HEK293 (cell line): ENCODE results near the gene KLHL30.

Experiments
- CTCF ChIA-PET: fragments of 350-600 bp; formaldehyde crosslinking; extraction: SDS; loops from one replicate; lab custom pipeline; 2021; ENCODE audit warnings: antibody characterized with exemption; lab: Yijun Ruan, JAX
- POLR2A ChIA-PET: fragments of 300-600 bp; formaldehyde crosslinking; extraction: SDS; loops from one replicate; lab custom pipeline; 2020; ENCODE audit warnings: antibody characterized with exemption, inconsistent platforms; lab: Yijun Ruan, JAX
- H3K27ac ChIP-seq: fragments of 200-500 bp; sonication (Bioruptor generic); 2 replicates; pipeline ENCODE4 v1.5.1; 2014; ENCODE audit warnings: low read depth, low read length, control low read depth, inconsistent platforms; ENCODE audit errors: extremely low read depth
- H3K36me3 ChIP-seq, 2 experiments: fragments of 200-500 bp in 1 of 2; sonication (Bioruptor generic) in 1 of 2; 1 replicate in 1 of 2; 2 replicates in 1 of 2; pipeline ENCODE4 v1.5.1; 2014 to 2017; ENCODE audit warnings: inconsistent platforms in 2 of 2, low read length in 2 of 2; ENCODE audit not compliant: control insufficient read depth in 2 of 2, insufficient read depth in 1 of 2
- H3K4me1 ChIP-seq: fragments of 200-500 bp; sonication (Bioruptor generic); 2 replicates; pipeline ENCODE4 v1.5.1; 2014; ENCODE audit warnings: mild to moderate bottlenecking, low read length, inconsistent platforms; ENCODE audit not compliant: control insufficient read depth, insufficient read depth
- H3K4me3 ChIP-seq: 2 replicates; pipeline ENCODE4 v1.5.1; 2011; ENCODE audit warnings: low read depth, mild to moderate bottlenecking, control low read depth, low read length, moderate library complexity
- H3K9me3 ChIP-seq: fragments of 200-500 bp; sonication (Bioruptor generic); 2 replicates; pipeline ENCODE4 v1.5.1; 2014; ENCODE audit warnings: low read depth, low read length, inconsistent platforms; ENCODE audit not compliant: control insufficient read depth, insufficient read depth
- BCL6B ChIP-seq: fragments of 450-650 bp; formaldehyde crosslinking; IDR thresholded peaks from 2 replicates; pipeline ENCODE4 v1.5.1; 2017; ENCODE audit warnings: missing biosample characterization, missing genetic modification characterization
- KLF16 ChIP-seq: fragments of 450-650 bp; formaldehyde crosslinking; IDR thresholded peaks from 2 replicates; pipeline ENCODE4 v1.5.1; 2017; ENCODE audit warnings: missing biosample characterization, missing genetic modification characterization
- OSR2 ChIP-seq: fragments of 450-650 bp; formaldehyde crosslinking; IDR thresholded peaks from 2 replicates; pipeline ENCODE4 v1.5.1; 2016; ENCODE audit warnings: missing biosample characterization, missing genetic modification characterization
- PRDM1 ChIP-seq: fragments of 450-650 bp; formaldehyde crosslinking; IDR thresholded peaks from 2 replicates; pipeline ENCODE4; 2016; ENCODE audit warnings: missing biosample characterization, missing genetic modification characterization
- SCRT1 ChIP-seq: fragments of 450-650 bp; formaldehyde crosslinking; IDR thresholded peaks from 2 replicates; pipeline ENCODE4 v1.5.1; 2016; ENCODE audit warnings: missing biosample characterization, missing genetic modification characterization, borderline replicate concordance
- SCRT2 ChIP-seq: fragments of 450-650 bp; formaldehyde crosslinking; IDR thresholded peaks from 2 replicates; pipeline ENCODE4 v1.5.1; 2016; ENCODE audit warnings: missing biosample characterization, missing genetic modification characterization
- SP2 ChIP-seq: fragments of 450-650 bp; formaldehyde crosslinking; IDR thresholded peaks from 2 replicates; pipeline ENCODE4 v1.5.1; 2016; ENCODE audit warnings: missing biosample characterization, missing genetic modification characterization
- ZBTB48 ChIP-seq: fragments of 450-650 bp; formaldehyde crosslinking; IDR thresholded peaks from 2 replicates; pipeline ENCODE4 v1.5.1; 2016; ENCODE audit warnings: missing biosample characterization, missing genetic modification characterization
- ZNF114 ChIP-seq: fragments of 450-650 bp; formaldehyde crosslinking; IDR thresholded peaks from 2 replicates; pipeline ENCODE4 v1.5.0; 2017; ENCODE audit warnings: missing biosample characterization, missing genetic modification characterization
- ZNF16 ChIP-seq: fragments of 450-650 bp; formaldehyde crosslinking; IDR thresholded peaks from 2 replicates; pipeline ENCODE4 v1.5.1; 2016; ENCODE audit warnings: low read depth, missing biosample characterization, missing genetic modification characterization
- ZNF169 ChIP-seq: fragments of 450-650 bp; formaldehyde crosslinking; IDR thresholded peaks from 2 replicates; pipeline ENCODE4 v1.5.1; 2016; ENCODE audit warnings: missing biosample characterization, missing genetic modification characterization
- ZNF2 ChIP-seq: fragments of 450-650 bp; formaldehyde crosslinking; IDR thresholded peaks from 2 replicates; pipeline ENCODE4 v1.5.1; 2016; ENCODE audit warnings: missing biosample characterization, missing genetic modification characterization
- ZNF214 ChIP-seq: fragments of 450-650 bp; formaldehyde crosslinking; IDR thresholded peaks from 2 replicates; pipeline ENCODE4 v1.5.1; 2017; ENCODE audit warnings: missing biosample characterization, mild to moderate bottlenecking, missing genetic modification characterization, borderline replicate concordance
- ZNF221 ChIP-seq: fragments of 450-650 bp; formaldehyde crosslinking; IDR thresholded peaks from 2 replicates; pipeline ENCODE4 v1.5.1; 2017; ENCODE audit warnings: missing biosample characterization, missing genetic modification characterization, borderline replicate concordance
- ZNF23 ChIP-seq: fragments of 450-650 bp; formaldehyde crosslinking; IDR thresholded peaks from 2 replicates; pipeline ENCODE4 v1.5.1; 2016; ENCODE audit warnings: missing biosample characterization, missing genetic modification characterization, borderline replicate concordance
- ZNF24 ChIP-seq: fragments of 450-650 bp; formaldehyde crosslinking; IDR thresholded peaks from 2 replicates; pipeline ENCODE4 v1.5.1; 2016; ENCODE audit warnings: missing biosample characterization, missing genetic modification characterization
- ZNF366 ChIP-seq: fragments of 450-650 bp; formaldehyde crosslinking; conservative IDR thresholded peaks from 2 replicates; pipeline ENCODE4 v1.5.1; 2016; ENCODE audit warnings: missing biosample characterization, missing genetic modification characterization
- ZNF518A ChIP-seq: fragments of 450-650 bp; formaldehyde crosslinking; conservative IDR thresholded peaks from 2 replicates; pipeline ENCODE4 v1.5.1; 2016; ENCODE audit warnings: low read depth, missing biosample characterization, missing genetic modification characterization
- ZNF610 ChIP-seq: fragments of 450-650 bp; formaldehyde crosslinking; IDR thresholded peaks from 2 replicates; pipeline ENCODE4 v1.5.1; 2016; ENCODE audit warnings: missing biosample characterization, missing genetic modification characterization, borderline replicate concordance
- ZNF701 ChIP-seq: fragments of 450-650 bp; formaldehyde crosslinking; IDR thresholded peaks from 2 replicates; pipeline ENCODE4 v1.5.1; 2016; ENCODE audit warnings: missing biosample characterization, missing genetic modification characterization
- ZNF776 ChIP-seq: fragments of 450-650 bp; formaldehyde crosslinking; IDR thresholded peaks from 2 replicates; pipeline ENCODE4 v1.5.0; 2017; ENCODE audit warnings: missing biosample characterization, missing genetic modification characterization, borderline replicate concordance
- ZNF777 ChIP-seq: fragments of 450-650 bp; formaldehyde crosslinking; IDR thresholded peaks from 2 replicates; pipeline ENCODE4 v1.5.1; 2017; ENCODE audit warnings: missing biosample characterization, missing genetic modification characterization, borderline replicate concordance
- TF ChIP-seq, protein P1 (sequence below): fragments of 450-650 bp; formaldehyde crosslinking; IDR thresholded peaks from 2 replicates; pipeline ENCODE4 v1.5.1; 2016; ENCODE audit warnings: missing biosample characterization, missing genetic modification characterization

KLHL30 gene

GRCh38 chr2:238133499-238134392, 4.7 kb upstream of the KLHL30 start:
- ChIA-PET CTCF (interaction anchor here (0.7 kb wide), 1 partner anchor 176 kb away, joined by 5 read pairs; no protein-coding TSS in a partner anchor), POLR2A (no interaction called here)
- Histone ChIP-seq H3K4me1 (no peaks in the 10 kb centered on the region), H3K27ac (no peak overlapping the region), H3K9me3 (no peaks in the 10 kb centered on the region), H3K36me3 (no peaks in the 10 kb centered on the region), H3K4me3 (no peak overlapping the region)
- no peak for TF ChIP-seq ZBTB48
- peak; percentile 37; the same call in 1 of the 2 replicates for TF ChIP-seq PRDM1 (tag by site-specific recombination)
- TF ChIP-seq OSR2 (tag by site-specific recombination): no peak
- 0 out of 2 replicates have a peak, but pooled peaks have one; percentile 13 for TF ChIP-seq ZNF366 (tag by site-specific recombination)
- TF ChIP-seq SP2 (tag by site-specific recombination): no peak
- TF ChIP-seq, protein P1, sequence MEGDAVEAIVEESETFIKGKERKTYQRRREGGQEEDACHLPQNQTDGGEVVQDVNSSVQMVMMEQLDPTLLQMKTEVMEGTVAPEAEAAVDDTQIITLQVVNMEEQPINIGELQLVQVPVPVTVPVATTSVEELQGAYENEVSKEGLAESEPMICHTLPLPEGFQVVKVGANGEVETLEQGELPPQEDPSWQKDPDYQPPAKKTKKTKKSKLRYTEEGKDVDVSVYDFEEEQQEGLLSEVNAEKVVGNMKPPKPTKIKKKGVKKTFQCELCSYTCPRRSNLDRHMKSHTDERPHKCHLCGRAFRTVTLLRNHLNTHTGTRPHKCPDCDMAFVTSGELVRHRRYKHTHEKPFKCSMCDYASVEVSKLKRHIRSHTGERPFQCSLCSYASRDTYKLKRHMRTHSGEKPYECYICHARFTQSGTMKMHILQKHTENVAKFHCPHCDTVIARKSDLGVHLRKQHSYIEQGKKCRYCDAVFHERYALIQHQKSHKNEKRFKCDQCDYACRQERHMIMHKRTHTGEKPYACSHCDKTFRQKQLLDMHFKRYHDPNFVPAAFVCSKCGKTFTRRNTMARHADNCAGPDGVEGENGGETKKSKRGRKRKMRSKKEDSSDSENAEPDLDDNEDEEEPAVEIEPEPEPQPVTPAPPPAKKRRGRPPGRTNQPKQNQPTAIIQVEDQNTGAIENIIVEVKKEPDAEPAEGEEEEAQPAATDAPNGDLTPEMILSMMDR (tag by site-specific recombination): peak; percentile 39; the same call in 1 of the 2 replicates
- TF ChIP-seq SCRT1: peak; percentile 83; the same call in 1 of the 2 replicates
- peak; percentile 90 for TF ChIP-seq SCRT2 (tag by site-specific recombination)

DNA sequence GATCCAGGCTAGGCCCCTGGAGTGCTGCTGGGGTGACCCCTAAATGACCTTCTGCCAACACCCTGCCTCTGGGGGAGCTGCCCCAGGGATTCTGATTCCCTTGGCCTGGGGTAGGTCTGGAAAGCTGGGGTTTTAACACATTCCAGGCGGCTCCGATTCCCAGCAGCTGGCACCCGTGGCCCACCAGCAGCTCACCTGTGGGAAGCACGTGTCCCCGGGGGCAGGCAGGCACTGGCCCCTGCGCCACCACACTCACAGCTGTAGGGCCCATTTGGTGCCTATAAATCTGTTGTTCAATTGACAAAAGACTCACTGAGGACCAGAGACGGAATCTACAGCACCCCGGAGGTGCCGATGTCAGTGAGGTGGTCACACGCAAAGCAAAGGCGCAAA, 4.1 kb upstream of the KLHL30 start:
- Histone ChIP-seq H3K4me3 (no peak overlapping the region), H3K36me3 (no peaks in the 10 kb centered on the region), H3K4me1 (no peaks in the 10 kb centered on the region), H3K9me3 (no peaks in the 10 kb centered on the region), H3K27ac (no peak overlapping the region)
- ChIA-PET CTCF (interaction anchor here (0.6 kb wide), 1 partner anchor 356 kb away, joined by 3 read pairs; no protein-coding TSS in a partner anchor), POLR2A (no interaction called here)
- TF ChIP-seq ZNF610 (tag by site-specific recombination) (no peak), ZBTB48 (no peak), ZNF2 (tag by site-specific recombination) (no peak), KLF16 (tag by site-specific recombination) (no peak), ZNF24 (tag by site-specific recombination) (no peak), ZNF23 (tag by site-specific recombination) (no peak), ZNF518A (tag by site-specific recombination) (no peak), ZNF169 (tag by site-specific recombination) (no peak), ZNF777 (no peak), ZNF114 (tag by site-specific recombination) (no peak), ZNF16 (no peak), ZNF214 (tag by site-specific recombination) (no peak), ZNF221 (tag by site-specific recombination) (no peak), ZNF776 (tag by site-specific recombination) (no peak), ZNF701 (tag by site-specific recombination) (no peak), BCL6B (tag by site-specific recombination) (no peak)
